Measurements from ENCODE around the gene BACH2.

- TF ChIP-seq POLR2A (IDR thresholded peaks at IDR 0.05), result no peak
- TF ChIP-seq, protein P1, sequence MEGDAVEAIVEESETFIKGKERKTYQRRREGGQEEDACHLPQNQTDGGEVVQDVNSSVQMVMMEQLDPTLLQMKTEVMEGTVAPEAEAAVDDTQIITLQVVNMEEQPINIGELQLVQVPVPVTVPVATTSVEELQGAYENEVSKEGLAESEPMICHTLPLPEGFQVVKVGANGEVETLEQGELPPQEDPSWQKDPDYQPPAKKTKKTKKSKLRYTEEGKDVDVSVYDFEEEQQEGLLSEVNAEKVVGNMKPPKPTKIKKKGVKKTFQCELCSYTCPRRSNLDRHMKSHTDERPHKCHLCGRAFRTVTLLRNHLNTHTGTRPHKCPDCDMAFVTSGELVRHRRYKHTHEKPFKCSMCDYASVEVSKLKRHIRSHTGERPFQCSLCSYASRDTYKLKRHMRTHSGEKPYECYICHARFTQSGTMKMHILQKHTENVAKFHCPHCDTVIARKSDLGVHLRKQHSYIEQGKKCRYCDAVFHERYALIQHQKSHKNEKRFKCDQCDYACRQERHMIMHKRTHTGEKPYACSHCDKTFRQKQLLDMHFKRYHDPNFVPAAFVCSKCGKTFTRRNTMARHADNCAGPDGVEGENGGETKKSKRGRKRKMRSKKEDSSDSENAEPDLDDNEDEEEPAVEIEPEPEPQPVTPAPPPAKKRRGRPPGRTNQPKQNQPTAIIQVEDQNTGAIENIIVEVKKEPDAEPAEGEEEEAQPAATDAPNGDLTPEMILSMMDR (IDR thresholded peaks at IDR 0.05), result no peak
These were observed 333.3 kb downstream of the BACH2 start for GRCh38 chr6:89963391-89963790.
